ENCODE data around the gene CD22.
"Not testable (repeated sequence)": the region's sequence is repeated elsewhere in the genome, so short reads cannot be mapped to it uniquely, and the experiment has no call there.

Gene CD22

GRCh38 chr19:35355791-35356460 lies 26.9 kb downstream of the CD22 start:
- no peak overlapping the region for H3K4me3 ChIP-seq (ENCODE audit: control insufficient read depth, low read depth, low read length)
- TF ChIP-seq CTCF (conservative IDR thresholded peaks at IDR 0.05; ENCODE audit: control insufficient read depth, insufficient read depth, low read depth, low read length), result no peak
- no peak for DNase-seq (ENCODE audit: low read depth)

GRCh38 chr19:35357867-35358573 lies 29.0 kb downstream of the CD22 start, which contains the start of gene FFAR3:
Gene FFAR3, plus strand, starts transcription at chr19:35358460. Its CDS starts 431 bp downstream, at chr19:35358891.
- peak; percentile 49 for DNase-seq (ENCODE audit: low read depth)
- TF ChIP-seq CTCF (conservative IDR thresholded peaks at IDR 0.05; ENCODE audit: control insufficient read depth, insufficient read depth, low read depth, low read length), result no peak
- no peak within 1 kb of the TSS for H3K4me3 ChIP-seq (ENCODE audit: control insufficient read depth, low read depth, low read length)

GRCh38 chr19:35358834-35359233 lies 29.8 kb downstream of the CD22 start:
- H3K4me3 ChIP-seq (ENCODE audit: control insufficient read depth, low read depth, low read length); DNase-seq (ENCODE audit: low read depth): not testable (repeated sequence)

GRCh38 chr19:35359395-35359794 lies 30.4 kb downstream of the CD22 start:
- not testable (repeated sequence) for H3K4me3 ChIP-seq (ENCODE audit: control insufficient read depth, low read depth, low read length); DNase-seq (ENCODE audit: low read depth)

GRCh38 chr19:35360081-35360480 lies 31.1 kb downstream of the CD22 start:
- not testable (repeated sequence) for H3K4me3 ChIP-seq (ENCODE audit: control insufficient read depth, low read depth, low read length); DNase-seq (ENCODE audit: low read depth)

- no peak for DNase-seq (ENCODE audit: low read depth)
- no peak overlapping the region for H3K4me3 ChIP-seq (ENCODE audit: control insufficient read depth, low read depth, low read length)
- TF ChIP-seq CTCF (conservative IDR thresholded peaks at IDR 0.05; ENCODE audit: control insufficient read depth, insufficient read depth, low read depth, low read length), result no peak
Observed at GRCh38 chr19:35360880-35361420, 32.0 kb downstream of the CD22 start.

- no peak overlapping the region for H3K4me3 ChIP-seq (ENCODE audit: control insufficient read depth, low read depth, low read length)
Observed at GRCh38 chr19:35362261-35363000, 33.4 kb downstream of the CD22 start.

More at GRCh38 chr19:35362261-35363000, 33.4 kb downstream of the CD22 start:
- TF ChIP-seq CTCF (conservative IDR thresholded peaks at IDR 0.05; ENCODE audit: control insufficient read depth, insufficient read depth, low read depth, low read length), result no peak
- DNase-seq (ENCODE audit: low read depth), result no peak

Data from fibroblast of mammary gland (primary cell).